ENCODE measurements around the gene OPRM1. TPM values are rescaled to one million over a fixed set of nuclear protein-coding genes. Genes with fewer than 3 reads are reported as not detected.

OPRM1 gene
- total RNA-seq, 1 experiment from 2014 or later = not detected

GRCh38 chr6:154122195-154122925 is 83.3 kb downstream of the OPRM1 start:
- no peak overlapping the region for H3K18ac ChIP-seq (ENCODE audit: insufficient read length, low read depth, low read length)
- peaks cover 2 to 7% (median 5%) of the 10 kb centered on the region in 3 experiments; a peak in 4 of 7 replicates for H3K36me3 Mint-ChIP-seq (ENCODE audit: insufficient read depth in 1 of 3, low read depth in 3 of 3)
- H3K56ac ChIP-seq (ENCODE audit: insufficient read length, low read depth, low read length) = no peak overlapping the region
- H4K91ac ChIP-seq (ENCODE audit: insufficient read length, low read depth, low read length) = no peak overlapping the region
- peaks cover 3% of the 10 kb centered on the region in 2 experiments for H3K4me1 Mint-ChIP-seq
- H3K4me3 Mint-ChIP-seq = no peak overlapping the region
- H3K9me3 ChIP-seq (ENCODE audit: control insufficient read depth, low read depth, low read length) = no peaks in the 10 kb centered on the region
- H2BK5ac ChIP-seq (ENCODE audit: insufficient read length, low read length) = no peak overlapping the region
- no peak overlapping the region for H3K27ac ChIP-seq (ENCODE audit: insufficient read length, low read depth, low read length)
- H3K27me3 Mint-ChIP-seq (ENCODE audit: low read depth) = peaks cover 6% of the 10 kb centered on the region; the same call in 1 of the 2 replicates
- H3K9me3 Mint-ChIP-seq = peaks cover 9 to 14% of the 10 kb centered on the region in 2 experiments
- no peak overlapping the region for H2BK15ac ChIP-seq (ENCODE audit: low read depth, low read length)
- no peak overlapping the region for H3K9ac ChIP-seq (ENCODE audit: extremely low read depth, insufficient read length, low read length)
- H3K14ac ChIP-seq (ENCODE audit: insufficient read depth, low read length) = no peak overlapping the region
- H3K23me2 ChIP-seq (ENCODE audit: insufficient read length, low read depth, low read length, poor library complexity, severe bottlenecking) = no peaks in the 10 kb centered on the region
- no peak overlapping the region for H3K4ac ChIP-seq (ENCODE audit: low read depth, low read length)
- H4K8ac ChIP-seq (replicated peaks; ENCODE audit: insufficient read length, low read depth, low read length) = no peak overlapping the region
- no peak overlapping the region for H4K5ac ChIP-seq (ENCODE audit: insufficient read length, low read depth, low read length)
- no peak for TF ChIP-seq CTCF (conservative IDR thresholded peaks at IDR 0.05)
- no peak overlapping the region for H2BK12ac ChIP-seq (ENCODE audit: insufficient read length, low read depth, low read length)
- H3K27me3 ChIP-seq (ENCODE audit: insufficient read depth, low read length) = no peaks in the 10 kb centered on the region
- no peak overlapping the region for H3K23ac ChIP-seq (ENCODE audit: insufficient read length, low read depth, low read length)
- WGBS (ENCODE audit: extremely low coverage, insufficient read length, low lambda C conversion rate) = no CpG with 5 or more reads among the region's 2 CpGs
- H2BK20ac ChIP-seq (ENCODE audit: low read depth, low read length, poor library complexity, severe bottlenecking) = no peak overlapping the region
- H3K4me2 ChIP-seq (ENCODE audit: insufficient read depth, insufficient read length, low read length) = no peak overlapping the region
- H3K79me2 ChIP-seq (ENCODE audit: insufficient read depth, low read length) = no peaks in the 10 kb centered on the region
- H4K20me1 ChIP-seq (ENCODE audit: control insufficient read depth, insufficient read depth, insufficient read length) = no peaks in the 10 kb centered on the region
- H3K79me1 ChIP-seq (ENCODE audit: insufficient read depth, low read depth, low read length, poor library complexity, severe bottlenecking) = no peaks in the 10 kb centered on the region
- no peak overlapping the region for H3K27ac Mint-ChIP-seq
- no peak for DNase-seq
- H3T11ph ChIP-seq (ENCODE audit: low read length) = no peak overlapping the region
- no peak overlapping the region for H2AK5ac ChIP-seq (ENCODE audit: insufficient read length, low read length)
- H3K4me1 ChIP-seq (ENCODE audit: insufficient read depth, low read length) = peaks cover 3% of the 10 kb centered on the region; the same call in 1 of the 2 replicates
- H2BK120ac ChIP-seq (ENCODE audit: low read depth, low read length, poor library complexity, severe bottlenecking) = no peak overlapping the region
- no peak overlapping the region for H2AFZ ChIP-seq (ENCODE audit: low read length)

Measured in H9 (cell line).